Measurements from ENCODE around the gene ENO2. TPM values are rescaled to one million over a fixed set of nuclear protein-coding genes. Genes with fewer than 3 reads are reported as not detected.

Gene ENO2
- total RNA-seq, 1 donor from 2014 or later: 41.8 TPM

DNA sequence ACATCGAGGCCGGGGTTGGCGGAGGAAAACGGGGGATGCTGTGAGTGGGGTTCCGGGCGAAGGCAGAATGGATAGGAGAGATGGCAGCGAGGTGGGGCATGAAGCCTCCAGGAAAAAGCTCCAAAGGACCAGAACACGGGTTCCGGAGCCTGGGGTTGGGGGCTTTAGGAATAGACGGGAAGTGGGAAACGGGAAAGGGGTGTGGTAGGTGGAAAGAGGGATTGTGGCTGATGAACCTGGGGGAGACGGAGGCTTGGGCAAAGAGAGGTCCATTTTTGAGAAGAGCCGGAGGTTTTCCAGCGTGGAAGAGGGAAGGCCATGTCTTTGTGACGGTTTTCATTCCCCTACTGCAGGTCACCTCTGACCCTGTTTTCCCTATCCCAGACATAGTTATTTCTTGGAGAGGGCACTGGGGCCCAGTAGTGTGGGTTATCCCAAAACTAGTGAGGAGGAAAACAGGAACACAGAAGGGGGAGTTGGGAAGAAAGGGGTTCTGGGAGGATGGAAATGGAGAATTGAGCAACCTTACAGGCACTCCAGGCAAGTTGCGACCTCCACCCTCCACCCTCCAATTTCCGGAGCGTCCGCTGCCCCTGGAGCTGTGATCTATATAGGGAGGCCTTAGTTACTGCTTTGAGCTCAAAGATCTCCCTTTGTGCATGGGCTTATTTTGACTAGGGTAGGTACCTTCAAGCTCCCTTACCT, 14.5 kb downstream of the ENO2 start:
- Histone ChIP-seq H3K27me3 (no peaks in the 10 kb centered on the region), H3K9me3 (no peaks in the 10 kb centered on the region), H3K4me1 (peaks cover 68% of the 10 kb centered on the region), H3K27ac (peak overlapping the region; percentile 90), H3K36me3 (peaks cover 8% of the 10 kb centered on the region), H3K4me3 (peak overlapping the region; percentile 84)
- intact Hi-C loops (cut with DNase I): no loop called here
- ATAC-seq: no peak
- DNase-seq: peak; percentile 68
- TF ChIP-seq, protein P1, sequence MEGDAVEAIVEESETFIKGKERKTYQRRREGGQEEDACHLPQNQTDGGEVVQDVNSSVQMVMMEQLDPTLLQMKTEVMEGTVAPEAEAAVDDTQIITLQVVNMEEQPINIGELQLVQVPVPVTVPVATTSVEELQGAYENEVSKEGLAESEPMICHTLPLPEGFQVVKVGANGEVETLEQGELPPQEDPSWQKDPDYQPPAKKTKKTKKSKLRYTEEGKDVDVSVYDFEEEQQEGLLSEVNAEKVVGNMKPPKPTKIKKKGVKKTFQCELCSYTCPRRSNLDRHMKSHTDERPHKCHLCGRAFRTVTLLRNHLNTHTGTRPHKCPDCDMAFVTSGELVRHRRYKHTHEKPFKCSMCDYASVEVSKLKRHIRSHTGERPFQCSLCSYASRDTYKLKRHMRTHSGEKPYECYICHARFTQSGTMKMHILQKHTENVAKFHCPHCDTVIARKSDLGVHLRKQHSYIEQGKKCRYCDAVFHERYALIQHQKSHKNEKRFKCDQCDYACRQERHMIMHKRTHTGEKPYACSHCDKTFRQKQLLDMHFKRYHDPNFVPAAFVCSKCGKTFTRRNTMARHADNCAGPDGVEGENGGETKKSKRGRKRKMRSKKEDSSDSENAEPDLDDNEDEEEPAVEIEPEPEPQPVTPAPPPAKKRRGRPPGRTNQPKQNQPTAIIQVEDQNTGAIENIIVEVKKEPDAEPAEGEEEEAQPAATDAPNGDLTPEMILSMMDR (IDR thresholded peaks at IDR 0.05): no peak

DNA sequence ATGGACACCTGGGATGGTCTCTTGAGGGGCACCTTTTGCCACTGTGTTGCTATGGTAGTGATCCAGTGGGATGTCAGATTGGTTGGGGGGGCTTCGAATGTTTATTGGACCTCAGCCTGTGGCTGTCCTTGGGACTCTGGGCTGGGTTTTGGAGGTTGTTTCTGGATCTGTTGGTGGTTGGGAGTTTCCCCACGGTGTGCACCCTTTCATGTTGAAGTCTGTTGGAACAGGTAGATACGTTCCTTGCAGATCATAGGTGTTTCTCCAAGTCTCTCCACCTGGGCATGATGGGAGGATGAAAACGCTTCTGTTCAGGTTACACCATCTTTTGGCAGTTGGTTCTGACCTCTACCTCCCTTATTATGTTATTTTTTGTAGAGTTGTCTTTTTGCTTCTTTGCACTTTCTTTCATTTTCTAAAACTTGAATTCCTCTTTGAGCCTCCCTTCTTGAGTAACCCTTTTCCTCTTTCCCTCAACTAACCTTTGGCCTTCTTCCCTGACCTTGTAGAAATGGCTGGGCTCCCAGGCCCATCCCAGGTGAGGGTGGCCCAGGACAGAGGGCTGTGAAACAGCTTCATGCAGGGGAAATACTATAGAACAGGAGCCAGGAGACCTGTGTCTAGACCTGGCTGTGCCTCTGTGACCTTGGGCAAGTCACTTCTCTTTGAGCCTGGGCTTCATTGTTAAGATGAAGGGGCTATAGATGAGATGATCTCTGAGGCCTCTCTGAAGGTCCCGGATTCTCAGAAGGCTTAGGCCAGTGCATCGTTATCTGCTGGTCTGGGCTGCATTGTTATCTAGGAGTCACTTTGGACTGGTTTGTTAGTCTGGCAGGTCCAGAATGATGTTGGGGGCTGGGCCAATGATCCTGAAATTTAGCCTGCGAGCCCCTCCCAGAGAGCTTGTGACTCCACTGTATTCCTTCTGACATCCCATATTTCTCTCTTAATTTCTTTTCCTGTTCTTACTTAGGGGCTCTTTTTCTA, 15.4 kb downstream of the ENO2 start:
- peaks cover 71% of the 10 kb centered on the region for H3K4me1 ChIP-seq
- intact Hi-C loops (cut with DNase I): loop anchor here (10.0 kb wide), 1 partner anchor 55 kb away; the partner anchor contains the start of gene SPSB2
- peaks cover 15% of the 10 kb centered on the region for H3K36me3 ChIP-seq
- peak overlapping the region; percentile 84 for H3K4me3 ChIP-seq
- no peaks in the 10 kb centered on the region for H3K9me3 ChIP-seq
- TF ChIP-seq, protein P1 (IDR thresholded peaks at IDR 0.05): no peak
- peak overlapping the region; percentile 90 for H3K27ac ChIP-seq
- DNase-seq (no peak), ATAC-seq (no peak)
- no peaks in the 10 kb centered on the region for H3K27me3 ChIP-seq

DNA sequence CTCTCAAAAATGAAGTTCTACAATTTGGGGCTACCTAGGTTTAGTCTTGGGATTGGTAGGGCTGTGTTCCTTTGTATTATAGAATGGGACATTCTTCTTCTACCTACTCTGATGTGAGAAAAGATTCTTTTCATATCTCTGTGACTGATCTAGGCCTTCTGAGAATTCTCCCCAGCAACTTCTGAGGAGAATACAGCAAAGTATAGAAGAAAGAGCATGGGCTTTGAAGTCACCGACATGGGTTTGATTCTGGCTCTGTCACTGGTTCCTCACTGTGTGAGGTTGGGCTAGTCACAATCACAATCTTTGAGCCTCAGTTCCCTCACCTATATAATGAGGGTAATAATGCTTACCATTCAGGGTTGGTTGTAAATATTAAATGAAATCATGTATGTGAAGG, 18.4 kb downstream of the ENO2 start:
- TF ChIP-seq, protein P1 (IDR thresholded peaks at IDR 0.05): no peak
- H3K4me3 ChIP-seq: no peak overlapping the region
- ATAC-seq: no peak
- H3K36me3 ChIP-seq: peaks cover 28% of the 10 kb centered on the region
- H3K27me3 ChIP-seq: no peaks in the 10 kb centered on the region
- peaks cover 58% of the 10 kb centered on the region for H3K4me1 ChIP-seq
- intact Hi-C loops (cut with DNase I): loop anchor here (10.0 kb wide), 1 partner anchor 58 kb away; the partner anchor contains the start of gene SPSB2
- no peaks in the 10 kb centered on the region for H3K9me3 ChIP-seq
- DNase-seq: no peak
- peak overlapping the region; percentile 42 for H3K27ac ChIP-seq

- intact Hi-C loops (cut with DNase I): loop anchor here (10.0 kb wide), 1 partner anchor 59 kb away; the partner anchor contains the start of gene SPSB2
- H3K4me3 ChIP-seq: no peak overlapping the region
- H3K4me1 ChIP-seq: peaks cover 64% of the 10 kb centered on the region
- H3K27me3 ChIP-seq: no peaks in the 10 kb centered on the region
- TF ChIP-seq, protein P1 (IDR thresholded peaks at IDR 0.05): no peak
- H3K9me3 ChIP-seq: no peaks in the 10 kb centered on the region
- ATAC-seq: no peak
- H3K36me3 ChIP-seq: peaks cover 28% of the 10 kb centered on the region
- peak overlapping the region; percentile 42 for H3K27ac ChIP-seq
- DNase-seq: no peak
Measured at GRCh38 chr12:6934110-6934509, 19.7 kb downstream of the ENO2 start.

DNA sequence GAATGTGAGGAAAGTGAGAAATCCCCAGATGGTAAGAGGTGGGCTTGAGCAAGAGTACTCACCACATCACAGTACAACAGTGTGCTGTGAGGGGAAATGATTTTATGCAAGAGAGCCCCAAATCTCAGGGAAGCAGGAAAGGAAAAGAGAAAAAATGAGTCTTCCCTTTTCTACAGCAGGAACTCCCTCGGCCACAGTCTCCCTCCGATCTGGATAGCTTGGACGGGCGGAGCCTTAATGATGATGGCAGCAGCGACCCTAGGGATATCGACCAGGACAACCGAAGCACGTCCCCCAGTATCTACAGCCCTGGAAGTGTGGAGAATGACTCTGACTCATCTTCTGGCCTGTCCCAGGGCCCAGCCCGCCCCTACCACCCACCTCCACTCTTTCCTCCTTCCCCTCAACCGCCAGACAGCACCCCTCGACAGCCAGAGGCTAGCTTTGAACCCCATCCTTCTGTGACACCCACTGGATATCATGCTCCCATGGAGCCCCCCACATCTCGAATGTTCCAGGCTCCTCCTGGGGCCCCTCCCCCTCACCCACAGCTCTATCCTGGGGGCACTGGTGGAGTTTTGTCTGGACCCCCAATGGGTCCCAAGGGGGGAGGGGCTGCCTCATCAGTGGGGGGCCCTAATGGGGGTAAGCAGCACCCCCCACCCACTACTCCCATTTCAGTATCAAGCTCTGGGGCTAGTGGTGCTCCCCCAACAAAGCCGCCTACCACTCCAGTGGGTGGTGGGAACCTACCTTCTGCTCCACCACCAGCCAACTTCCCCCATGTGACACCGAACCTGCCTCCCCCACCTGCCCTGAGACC, 21.2 kb downstream of the ENO2 start:
- intact Hi-C loops (cut with DNase I): loop anchor here (10.0 kb wide), 1 partner anchor 61 kb away; the partner anchor contains the start of gene SPSB2
- DNase-seq (no peak), ATAC-seq (no peak)
- Histone ChIP-seq H3K4me1 (peaks cover 50% of the 10 kb centered on the region), H3K36me3 (peaks cover 33% of the 10 kb centered on the region), H3K9me3 (no peaks in the 10 kb centered on the region), H3K27me3 (no peaks in the 10 kb centered on the region), H3K27ac (no peak overlapping the region), H3K4me3 (no peak overlapping the region)
- TF ChIP-seq, protein P1 (IDR thresholded peaks at IDR 0.05): no peak
